Rectal smooth muscle tissue (tissue), 1 donor: ENCODE results near the gene MPPED2.

Source experiments
- H3K27ac ChIP-seq: one replicate; pipeline ENCODE4 v1.7.0; 2013; ENCODE audit warnings: low read depth, low read length, inconsistent platforms
- H3K27me3 ChIP-seq: one replicate; pipeline ENCODE4 v1.7.0; 2013; ENCODE audit warnings: low read length; ENCODE audit not compliant: control insufficient read depth, insufficient read depth
- H3K36me3 ChIP-seq: one replicate; pipeline ENCODE4 v1.7.0; 2013; ENCODE audit warnings: low read length; ENCODE audit not compliant: control insufficient read depth, insufficient read depth
- H3K4me1 ChIP-seq: one replicate; pipeline ENCODE4 v1.7.0; 2013; ENCODE audit warnings: low read length; ENCODE audit not compliant: control insufficient read depth, insufficient read depth
- H3K4me3 ChIP-seq: one replicate; pipeline ENCODE4 v1.7.0; 2013; ENCODE audit warnings: low read length
- H3K9ac ChIP-seq: one replicate; pipeline ENCODE4 v1.7.0; 2013; ENCODE audit warnings: low read length

Gene MPPED2

DNA sequence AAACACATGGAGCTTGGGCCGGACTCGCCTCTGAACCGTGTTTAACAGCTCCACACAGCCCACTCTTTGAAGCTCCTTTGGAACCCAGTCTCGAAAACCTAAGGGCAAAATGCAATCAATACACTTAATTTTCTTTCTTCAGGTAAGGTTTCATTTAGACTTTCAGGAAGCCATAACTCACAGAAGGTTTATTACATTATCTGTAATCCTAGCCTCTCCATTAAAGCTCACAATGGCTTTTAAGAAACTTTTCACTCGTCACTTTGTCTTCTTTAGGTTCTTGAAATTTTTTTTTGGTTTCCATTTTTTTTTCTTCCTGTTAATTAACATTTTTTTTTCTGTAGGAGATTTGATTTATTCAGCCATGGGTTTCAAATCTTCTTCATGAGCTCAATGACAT, 171.9 kb downstream of the MPPED2 start:
- Histone ChIP-seq H3K27ac (no peak overlapping the region), H3K36me3 (no peaks in the 10 kb centered on the region), H3K4me3 (no peak overlapping the region), H3K9ac (no peak overlapping the region), H3K4me1 (no peaks in the 10 kb centered on the region), H3K27me3 (no peaks in the 10 kb centered on the region)

GRCh38 chr11:30412509-30412908, 173.6 kb downstream of the MPPED2 start:
- H3K27me3 ChIP-seq = no peaks in the 10 kb centered on the region
- no peaks in the 10 kb centered on the region for H3K36me3 ChIP-seq
- H3K9ac ChIP-seq = no peak overlapping the region
- no peak overlapping the region for H3K4me3 ChIP-seq
- no peak overlapping the region for H3K27ac ChIP-seq
- H3K4me1 ChIP-seq = no peaks in the 10 kb centered on the region

GRCh38 chr11:30411383-30411782, 174.8 kb downstream of the MPPED2 start:
- Histone ChIP-seq H3K27ac (no peak overlapping the region), H3K4me1 (peaks cover 2% of the 10 kb centered on the region), H3K4me3 (no peak overlapping the region), H3K27me3 (no peaks in the 10 kb centered on the region), H3K36me3 (no peaks in the 10 kb centered on the region), H3K9ac (no peak overlapping the region)

DNA sequence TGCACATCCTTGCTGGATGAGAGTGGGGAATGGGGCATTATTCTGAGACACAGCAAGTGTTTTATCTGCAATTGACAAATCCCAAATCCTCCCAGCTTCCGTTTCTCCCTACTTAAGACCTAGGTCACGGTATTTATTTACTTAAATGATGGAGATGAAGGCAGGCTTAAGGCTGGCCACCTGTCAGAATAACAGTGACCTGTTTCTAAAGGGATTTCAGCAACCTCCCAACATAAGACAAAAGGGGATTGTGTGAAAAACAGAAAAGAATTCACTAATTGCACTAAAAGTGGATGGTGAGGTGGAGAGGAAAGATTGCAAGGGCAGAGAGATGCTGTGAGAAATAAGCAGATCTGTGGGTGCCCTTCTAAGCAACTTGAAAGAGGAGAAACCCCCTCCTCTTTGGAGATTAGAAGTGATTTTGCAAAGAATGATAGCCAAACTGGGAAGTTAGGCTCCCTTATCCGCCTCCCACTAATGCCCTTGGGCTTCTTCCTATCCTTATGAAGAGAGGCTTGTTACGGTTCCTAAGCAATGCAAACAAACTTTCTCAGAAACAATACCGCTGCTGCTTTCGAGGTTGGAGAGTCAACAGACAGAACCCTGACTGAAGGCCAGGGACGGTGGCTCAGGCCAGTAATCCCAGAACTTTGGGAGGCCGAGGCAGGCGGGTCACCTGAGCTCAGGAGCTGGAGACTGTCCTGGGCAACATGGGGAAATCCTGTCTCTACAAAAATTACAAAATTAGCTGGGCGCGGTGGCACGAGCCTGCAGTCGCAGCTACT, 179.0 kb downstream of the MPPED2 start:
- no peak overlapping the region for H3K27ac ChIP-seq
- H3K4me3 ChIP-seq = no peak overlapping the region
- H3K36me3 ChIP-seq = no peaks in the 10 kb centered on the region
- no peaks in the 10 kb centered on the region for H3K27me3 ChIP-seq
- no peak overlapping the region for H3K9ac ChIP-seq
- H3K4me1 ChIP-seq = peaks cover 2% of the 10 kb centered on the region

DNA sequence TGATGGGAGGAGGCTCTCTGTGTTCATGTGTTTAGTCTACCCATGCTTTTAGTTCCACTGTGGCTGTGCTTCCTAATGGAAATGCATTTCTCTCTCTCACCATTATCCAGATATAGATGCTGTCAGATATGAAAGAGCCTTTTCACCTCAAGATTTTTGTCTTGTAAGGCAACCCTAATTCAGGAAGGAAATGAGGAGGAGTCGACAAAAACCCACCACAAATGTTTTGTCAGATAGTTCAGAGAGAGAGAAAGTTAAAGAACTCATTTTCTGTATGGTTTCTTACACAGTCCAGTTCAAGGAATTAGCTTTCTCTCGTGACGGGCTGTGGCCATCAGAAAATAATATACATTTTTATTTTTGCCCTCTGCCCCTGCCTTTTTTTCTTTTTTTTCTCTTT, 180.8 kb downstream of the MPPED2 start:
- peaks cover 2% of the 10 kb centered on the region for H3K4me1 ChIP-seq
- no peak overlapping the region for H3K4me3 ChIP-seq
- no peaks in the 10 kb centered on the region for H3K27me3 ChIP-seq
- no peak overlapping the region for H3K9ac ChIP-seq
- no peaks in the 10 kb centered on the region for H3K36me3 ChIP-seq
- no peak overlapping the region for H3K27ac ChIP-seq

- no peak overlapping the region for H3K27ac ChIP-seq
- no peaks in the 10 kb centered on the region for H3K36me3 ChIP-seq
- H3K9ac ChIP-seq = no peak overlapping the region
- peaks cover 2% of the 10 kb centered on the region for H3K4me1 ChIP-seq
- H3K4me3 ChIP-seq = no peak overlapping the region
- no peaks in the 10 kb centered on the region for H3K27me3 ChIP-seq
Observed at GRCh38 chr11:30404136-30404535, 182.0 kb downstream of the MPPED2 start.

- H3K36me3 ChIP-seq = no peaks in the 10 kb centered on the region
- H3K9ac ChIP-seq = no peak overlapping the region
- no peak overlapping the region for H3K4me3 ChIP-seq
- H3K27me3 ChIP-seq = no peaks in the 10 kb centered on the region
- no peak overlapping the region for H3K27ac ChIP-seq
- peaks cover 8% of the 10 kb centered on the region for H3K4me1 ChIP-seq
Observed at GRCh38 chr11:30395751-30396150, 190.4 kb downstream of the MPPED2 start.

GRCh38 chr11:30393012-30393411, 193.1 kb downstream of the MPPED2 start:
- peaks cover 8% of the 10 kb centered on the region for H3K4me1 ChIP-seq
- no peak overlapping the region for H3K9ac ChIP-seq
- no peaks in the 10 kb centered on the region for H3K27me3 ChIP-seq
- H3K36me3 ChIP-seq = no peaks in the 10 kb centered on the region
- H3K27ac ChIP-seq = no peak overlapping the region
- no peak overlapping the region for H3K4me3 ChIP-seq

- H3K27ac ChIP-seq = no peak overlapping the region
- H3K36me3 ChIP-seq = no peaks in the 10 kb centered on the region
- H3K4me1 ChIP-seq = peaks cover 8% of the 10 kb centered on the region
- H3K27me3 ChIP-seq = no peaks in the 10 kb centered on the region
- H3K9ac ChIP-seq = no peak overlapping the region
- H3K4me3 ChIP-seq = no peak overlapping the region
Observed at GRCh38 chr11:30392221-30392784, 193.8 kb downstream of the MPPED2 start.

- Histone ChIP-seq H3K4me1 (peaks cover 5% of the 10 kb centered on the region), H3K27me3 (no peaks in the 10 kb centered on the region), H3K9ac (no peak overlapping the region), H3K27ac (no peak overlapping the region), H3K36me3 (no peaks in the 10 kb centered on the region), H3K4me3 (no peak overlapping the region)
Observed at GRCh38 chr11:30388957-30389356, 197.2 kb downstream of the MPPED2 start.

GRCh38 chr11:30387891-30388861, 198.0 kb downstream of the MPPED2 start:
- Histone ChIP-seq H3K36me3 (no peaks in the 10 kb centered on the region), H3K27ac (no peak overlapping the region), H3K4me1 (peaks cover 5% of the 10 kb centered on the region), H3K4me3 (no peak overlapping the region), H3K27me3 (no peaks in the 10 kb centered on the region), H3K9ac (no peak overlapping the region)

GRCh38 chr11:30381879-30382278, 204.3 kb downstream of the MPPED2 start:
- Histone ChIP-seq H3K36me3 (no peaks in the 10 kb centered on the region), H3K9ac (no peak overlapping the region), H3K27ac (no peak overlapping the region), H3K4me3 (no peak overlapping the region), H3K4me1 (no peaks in the 10 kb centered on the region), H3K27me3 (no peaks in the 10 kb centered on the region)
